ENCODE measurements around the gene UBE2E1.

GRCh38 chr3:23826382-23827064 lies 20.8 kb downstream of the UBE2E1 start:
- no peak for TF ChIP-seq POLR2A (IDR thresholded peaks at IDR 0.05; ENCODE audit: low read length)
- no peak for TF ChIP-seq GATA1 (IDR thresholded peaks at IDR 0.05; ENCODE audit: low read depth, low read length)
